NCI-H146 treated with DMSO at 0.1 percent for 48 hours (cell line): ENCODE results near the gene PTGS2.
"Not testable (repeated sequence)": the region's sequence is repeated elsewhere in the genome, so short reads cannot be mapped to it uniquely, and the experiment has no call there.

Experiments used
- DNase-seq: peaks from one replicate; lab custom pipeline; 2025; ENCODE audit not compliant: unreplicated experiment; lab: John Stamatoyannopoulos, UW

PTGS2 gene

DNA sequence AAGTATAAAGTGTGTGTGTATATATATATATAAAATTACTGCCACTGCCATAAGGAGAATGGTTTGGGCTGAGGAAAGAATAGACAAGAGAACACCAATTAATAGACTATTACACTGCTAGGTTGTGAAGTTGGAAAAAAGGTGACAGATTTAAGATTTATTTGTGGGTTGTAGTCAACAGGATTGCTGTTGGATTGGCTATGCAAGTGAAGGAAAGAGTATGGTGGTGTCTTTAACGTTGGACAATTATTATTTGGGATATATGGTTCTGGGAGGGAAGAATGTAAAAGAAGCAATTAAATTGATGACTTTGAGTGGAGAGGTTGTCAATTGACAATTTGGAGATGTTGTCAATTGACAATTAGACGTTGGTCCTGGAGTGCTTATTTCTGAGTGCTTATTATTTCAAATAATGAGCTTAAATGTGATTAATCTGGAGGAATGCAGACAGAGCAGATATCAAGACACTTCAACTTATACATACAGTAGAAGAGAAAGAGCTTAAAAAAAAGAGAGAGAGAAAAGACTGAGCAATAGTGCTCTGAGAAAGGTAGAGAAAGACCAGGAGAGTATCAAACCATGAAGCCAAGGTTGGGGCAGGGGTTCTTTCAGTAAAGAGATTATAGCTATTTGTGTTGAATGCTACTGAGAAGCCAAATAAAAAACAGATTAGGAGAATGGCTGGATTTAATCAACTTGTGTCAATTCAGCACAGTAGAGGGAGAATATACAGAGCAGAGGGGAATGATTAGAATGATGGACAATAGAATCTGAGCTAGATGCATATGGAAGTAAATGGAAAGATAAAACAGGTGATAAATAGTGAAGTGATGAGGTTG, 9.7 kb downstream of the PTGS2 start:
- no peak for DNase-seq

- DNase-seq = not testable (repeated sequence)
These were observed 10.4 kb downstream of the PTGS2 start for GRCh38 chr1:186669784-186670183.

GRCh38 chr1:186664217-186664616, 16.0 kb downstream of the PTGS2 start:
- DNase-seq = not testable (repeated sequence)

GRCh38 chr1:186662752-186663151, 17.5 kb downstream of the PTGS2 start:
- DNase-seq = no peak

DNA sequence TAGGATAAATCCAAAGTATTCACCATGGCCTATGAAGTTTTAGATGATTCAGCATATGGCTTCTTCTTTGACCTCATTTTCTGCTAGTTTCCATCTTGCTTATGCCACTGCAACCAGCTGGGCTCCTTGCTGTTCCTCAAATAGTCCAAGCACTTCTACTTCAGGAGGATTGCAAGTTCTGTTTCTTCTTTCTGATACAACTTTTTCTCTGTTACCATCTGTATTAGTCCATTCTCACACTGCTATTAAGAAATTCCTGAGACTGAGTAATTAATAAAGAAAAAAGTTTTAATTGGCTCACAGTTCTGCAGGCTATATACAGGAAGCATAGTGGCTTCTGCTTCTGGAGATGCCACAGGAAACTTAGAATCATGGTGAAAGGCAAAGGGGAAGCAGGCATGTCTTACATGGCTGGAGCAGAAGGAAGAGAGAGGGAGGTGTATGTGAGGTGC, 20.3 kb downstream of the PTGS2 start:
- DNase-seq = no peak

DNA sequence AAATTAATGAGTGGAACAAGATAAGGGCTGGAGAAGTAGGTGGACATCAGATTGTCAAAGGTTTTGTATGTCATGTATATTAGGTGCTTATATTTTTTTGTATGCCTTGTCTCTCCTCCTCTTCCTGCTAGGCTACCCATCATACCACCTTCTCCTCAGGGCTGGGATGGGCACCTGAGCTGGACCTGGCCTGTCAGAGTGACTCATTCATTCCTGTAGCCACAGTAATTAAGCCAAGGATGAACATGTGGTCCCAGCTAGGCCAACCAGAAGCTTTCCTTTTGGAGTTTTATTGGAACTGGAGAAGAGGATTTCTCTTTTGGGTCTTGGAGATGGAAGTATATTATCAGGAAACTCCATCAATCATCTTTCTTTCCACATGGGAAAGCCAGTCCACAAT, 21.2 kb downstream of the PTGS2 start:
- DNase-seq = no peak

DNA sequence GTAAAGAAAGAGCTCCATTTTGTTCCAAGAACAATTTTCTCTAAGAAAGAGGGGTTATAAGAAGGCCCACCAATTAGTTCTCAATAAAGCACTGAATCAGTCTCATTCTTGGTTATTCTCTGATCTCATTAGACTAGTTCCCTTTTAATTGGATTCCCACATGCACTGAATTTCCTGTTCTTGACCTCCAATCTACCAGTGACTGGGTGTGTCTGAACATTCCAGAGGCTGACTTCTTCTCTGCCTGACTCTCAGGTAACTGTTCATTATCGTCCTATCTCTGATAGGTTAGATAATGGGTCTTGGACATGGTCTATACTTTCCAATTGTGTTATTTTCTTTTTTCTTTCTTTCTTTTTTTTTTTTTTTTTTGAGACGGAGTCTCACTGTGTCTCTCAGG, 22.7 kb downstream of the PTGS2 start:
- no peak for DNase-seq

DNA sequence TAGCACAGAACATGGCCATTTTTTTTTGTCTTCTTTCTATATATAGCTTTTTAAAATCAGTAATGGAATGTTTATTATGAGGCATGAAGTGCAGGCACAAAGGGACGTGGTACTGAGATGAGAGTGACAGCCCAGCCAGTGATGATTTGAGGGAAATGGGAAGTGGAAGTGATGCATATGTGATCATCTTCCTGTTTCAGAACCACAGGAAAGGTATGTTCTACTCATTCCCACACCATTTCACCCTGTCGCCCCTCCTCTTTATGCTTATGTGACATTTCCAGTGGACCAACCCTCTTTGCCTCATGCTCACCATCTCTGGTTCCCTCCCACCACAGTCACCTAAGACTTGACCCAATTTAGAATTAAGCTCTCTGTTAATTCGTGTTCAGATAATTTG, 24.3 kb downstream of the PTGS2 start:
- DNase-seq = no peak

GRCh38 chr1:186654741-186655140, 25.5 kb downstream of the PTGS2 start:
- no peak for DNase-seq

DNA sequence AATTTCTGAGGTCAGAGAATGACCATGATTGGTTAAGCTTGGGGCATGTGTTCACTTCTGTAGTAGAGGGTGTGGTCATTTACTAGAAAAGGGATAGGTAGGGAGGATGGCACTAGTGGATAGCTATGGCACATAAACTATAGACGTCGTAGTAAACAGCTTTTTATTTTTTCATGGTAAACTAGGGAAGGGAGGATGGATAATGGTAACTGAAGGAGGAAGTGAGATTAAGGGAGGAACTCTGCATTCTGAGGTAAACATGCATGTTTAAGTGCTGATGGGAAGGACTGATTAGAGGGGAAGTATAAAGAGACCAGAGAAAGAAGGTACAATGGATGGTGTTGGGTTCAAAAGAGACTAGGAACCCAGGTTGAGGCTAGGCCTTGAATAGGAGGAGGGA, 26.9 kb downstream of the PTGS2 start:
- DNase-seq = no peak

GRCh38 chr1:186648613-186649012, 31.6 kb downstream of the PTGS2 start:
- no peak for DNase-seq

GRCh38 chr1:186647985-186648384, 32.2 kb downstream of the PTGS2 start:
- DNase-seq = not testable (repeated sequence)

DNA sequence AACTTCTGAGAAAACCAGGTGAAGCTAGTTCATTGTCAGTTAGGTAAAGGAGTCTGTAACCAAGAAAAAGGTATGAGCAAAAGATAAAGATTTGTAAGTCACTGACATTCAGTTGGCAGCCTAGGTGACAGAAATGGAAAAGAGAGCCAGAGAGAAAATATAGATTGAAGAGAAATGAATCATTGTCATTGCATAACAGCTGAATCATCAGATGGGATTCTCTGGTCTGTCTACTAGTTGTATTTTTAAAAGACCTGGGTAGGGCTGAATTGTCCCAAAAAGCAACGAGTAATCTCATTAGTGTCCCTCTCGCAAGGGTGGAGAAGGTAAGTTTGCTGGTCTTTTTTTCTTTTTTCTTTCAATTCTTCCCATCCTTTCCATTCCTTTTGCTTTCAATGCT, 36.6 kb downstream of the PTGS2 start:
- DNase-seq = no peak

DNA sequence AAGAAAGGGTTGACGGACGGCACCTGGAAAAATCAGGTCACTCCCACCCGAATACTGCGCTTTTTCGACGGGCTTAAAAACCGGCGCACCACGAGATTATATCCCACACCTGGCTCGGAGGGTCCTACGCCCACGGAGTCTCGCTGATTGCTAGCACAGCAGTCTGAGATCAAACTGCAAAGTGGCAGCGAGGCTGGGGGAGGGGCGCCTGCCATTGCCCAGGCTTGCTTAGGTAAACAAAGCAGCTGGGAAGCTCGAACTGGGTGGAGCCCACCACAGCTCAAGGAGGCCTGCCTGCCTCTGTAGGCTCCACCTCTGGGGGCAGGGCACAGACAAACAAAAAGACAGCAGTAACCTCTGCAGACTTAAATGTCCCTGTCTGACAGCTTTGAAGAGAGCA, 42.7 kb downstream of the PTGS2 start:
- not testable (repeated sequence) for DNase-seq

- DNase-seq = no peak
These were observed 43.4 kb downstream of the PTGS2 start for GRCh38 chr1:186636786-186637185.

GRCh38 chr1:186634511-186634910, 45.7 kb downstream of the PTGS2 start:
- no peak for DNase-seq

DNA sequence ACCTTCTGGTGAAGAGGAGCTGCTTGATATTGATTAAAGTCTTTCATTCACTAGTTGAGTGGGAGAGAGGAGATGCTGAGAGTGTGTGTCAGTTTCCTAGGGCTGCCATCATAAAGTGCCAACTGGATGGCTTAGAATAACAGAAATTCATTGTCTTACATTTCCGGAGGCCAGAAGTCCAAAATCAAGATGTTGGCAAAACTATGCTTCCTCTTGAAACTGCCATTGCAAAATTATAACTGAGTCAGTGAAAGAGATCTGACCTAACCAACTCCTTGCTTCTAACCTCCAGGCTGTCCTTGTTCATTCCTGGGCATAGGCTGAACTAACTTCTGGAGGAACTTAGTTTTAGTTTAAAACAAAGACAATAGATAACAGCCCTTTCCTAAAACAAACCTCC, 47.1 kb downstream of the PTGS2 start:
- DNase-seq = no peak

GRCh38 chr1:186629341-186629740, 50.9 kb downstream of the PTGS2 start:
- no peak for DNase-seq

DNA sequence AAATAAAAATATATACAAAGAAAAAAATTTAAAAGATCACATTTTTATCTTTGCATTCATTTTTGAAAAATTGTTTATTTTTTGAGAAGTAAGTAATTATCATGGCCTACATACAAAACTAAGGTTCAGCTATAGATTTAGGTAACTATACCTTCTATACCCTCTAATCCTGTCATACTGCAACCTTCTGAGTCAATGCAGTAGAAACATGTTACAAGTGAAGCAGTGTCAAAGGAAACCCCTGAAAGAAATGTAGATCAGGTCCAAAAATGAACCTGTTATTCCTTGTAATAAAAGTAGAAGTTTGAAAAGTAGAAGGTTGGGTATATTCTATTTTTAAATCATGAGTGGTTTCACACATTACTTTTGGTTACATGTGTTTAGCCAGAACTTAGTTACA, 51.3 kb downstream of the PTGS2 start:
- no peak for DNase-seq

DNA sequence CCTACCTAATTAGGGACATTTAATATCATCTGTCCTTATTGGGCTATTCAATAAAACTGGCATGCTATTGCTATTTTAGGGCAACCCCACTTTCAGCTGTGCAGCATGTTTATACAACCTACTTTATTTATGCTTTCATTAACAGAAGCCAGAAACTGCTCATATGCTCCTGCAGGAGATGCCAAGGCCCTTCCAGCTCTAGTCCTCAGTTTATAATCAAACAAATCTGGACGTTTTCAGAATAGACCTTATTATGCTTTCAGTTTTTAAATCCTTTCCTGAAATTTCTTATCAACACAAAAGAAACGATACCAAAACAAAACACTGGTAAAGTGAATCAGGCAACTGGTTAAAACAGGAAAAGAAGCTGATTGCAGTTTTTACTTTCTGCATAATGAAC, 53.2 kb downstream of the PTGS2 start:
- no peak for DNase-seq

DNA sequence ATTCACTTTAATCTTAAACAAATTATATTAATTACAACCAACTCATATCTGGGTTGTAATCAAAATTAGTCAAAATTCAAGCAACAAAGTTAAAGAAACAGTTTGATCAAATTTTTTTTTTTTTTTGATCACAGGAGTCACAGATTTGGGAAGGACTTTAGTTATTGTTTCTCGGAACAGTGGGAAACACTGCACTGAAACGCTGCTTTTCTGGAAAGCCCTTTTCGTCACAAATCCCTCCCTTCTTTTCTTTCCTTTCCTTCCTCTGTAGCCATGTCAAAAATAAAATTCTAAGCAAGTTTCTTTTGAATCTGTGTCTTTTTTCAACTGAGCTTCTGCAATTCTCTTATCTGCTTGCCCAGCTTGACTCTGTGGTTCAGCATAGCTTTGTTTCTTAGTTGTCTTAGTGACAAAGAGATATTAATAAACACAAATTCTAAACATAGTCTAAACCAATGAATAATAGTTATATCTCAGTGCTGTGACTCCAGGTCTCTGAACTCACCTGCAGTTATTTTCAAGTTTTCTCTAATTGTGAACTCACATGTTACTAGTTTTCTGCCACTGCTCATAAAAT, 53.8 kb downstream of the PTGS2 start:
- DNase-seq = no peak

DNA sequence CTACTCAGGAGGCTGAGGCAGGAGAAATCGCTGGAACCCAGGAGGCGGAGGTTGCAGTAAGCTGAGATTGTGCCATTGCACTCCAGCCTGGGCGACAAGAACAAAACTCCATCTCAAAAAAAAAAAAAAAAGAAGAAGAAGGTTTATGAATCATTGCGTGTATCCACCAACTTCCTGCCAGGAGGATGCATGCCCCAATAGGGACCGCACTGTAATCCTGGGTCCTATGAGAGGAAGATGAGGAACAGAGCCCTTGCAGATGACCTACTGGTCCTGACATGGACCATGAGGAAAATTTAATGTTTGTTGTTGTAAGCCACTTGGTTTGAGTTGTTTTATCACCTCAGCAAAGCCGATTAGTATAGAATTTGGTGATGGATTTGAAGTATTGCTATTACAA, 56.7 kb downstream of the PTGS2 start:
- DNase-seq = no peak
